ENCODE results near the gene ADGB.

The ADGB gene

DNA sequence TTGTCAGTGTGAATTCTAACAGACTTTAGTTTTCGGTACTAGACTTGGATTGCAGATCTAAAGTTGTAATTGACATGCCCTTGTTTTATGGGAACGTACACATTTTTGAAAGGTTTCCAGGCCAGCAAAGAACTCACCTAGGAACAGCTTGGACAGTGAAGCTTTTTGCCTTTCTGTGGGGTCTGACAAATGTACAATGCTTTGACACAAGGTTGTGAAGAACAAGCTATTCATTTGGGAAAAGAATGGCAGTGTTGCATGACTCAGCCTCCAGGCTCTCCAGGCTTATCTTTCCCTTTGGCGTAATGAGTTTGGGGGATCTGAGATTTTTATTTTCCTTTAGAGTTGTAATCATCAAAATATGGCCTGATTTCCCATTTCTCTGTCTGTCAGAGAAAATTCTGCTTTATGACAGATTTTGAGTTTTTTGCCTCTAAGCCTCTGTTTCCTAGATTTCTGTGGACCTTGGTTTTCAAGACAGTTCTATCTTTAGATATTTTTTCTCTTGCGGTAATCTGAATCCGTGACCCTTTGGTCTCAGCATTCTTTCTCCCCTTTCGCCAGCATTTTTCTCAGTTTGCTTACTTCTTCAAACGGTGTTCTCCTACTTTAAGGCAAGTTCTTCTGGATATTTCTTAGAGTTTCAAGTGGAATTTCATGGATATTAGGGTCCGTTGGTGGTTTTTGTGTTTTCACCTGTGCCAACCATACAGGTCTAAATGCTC lies 221.0 kb downstream of the ADGB start:
- H3K4me1 ChIP-seq, result no peaks in the 10 kb centered on the region
- H3K27me3 ChIP-seq, result no peaks in the 10 kb centered on the region
- H3K27ac ChIP-seq, result no peak overlapping the region
- H3K4me3 ChIP-seq, result no peak overlapping the region
- H3K9me3 ChIP-seq (replicated peaks in 1 of 11), result no peaks in the 10 kb centered on the region
- TF ChIP-seq Cebpa-rat (IDR thresholded peaks at IDR 0.05), result no peak
- H3K4me2 ChIP-seq, result no peak overlapping the region
- no peaks in the 10 kb centered on the region for H3K36me3 ChIP-seq
- no peaks in the 10 kb centered on the region for H4K20me1 ChIP-seq
- H3K9ac ChIP-seq, result no peak overlapping the region

DNA sequence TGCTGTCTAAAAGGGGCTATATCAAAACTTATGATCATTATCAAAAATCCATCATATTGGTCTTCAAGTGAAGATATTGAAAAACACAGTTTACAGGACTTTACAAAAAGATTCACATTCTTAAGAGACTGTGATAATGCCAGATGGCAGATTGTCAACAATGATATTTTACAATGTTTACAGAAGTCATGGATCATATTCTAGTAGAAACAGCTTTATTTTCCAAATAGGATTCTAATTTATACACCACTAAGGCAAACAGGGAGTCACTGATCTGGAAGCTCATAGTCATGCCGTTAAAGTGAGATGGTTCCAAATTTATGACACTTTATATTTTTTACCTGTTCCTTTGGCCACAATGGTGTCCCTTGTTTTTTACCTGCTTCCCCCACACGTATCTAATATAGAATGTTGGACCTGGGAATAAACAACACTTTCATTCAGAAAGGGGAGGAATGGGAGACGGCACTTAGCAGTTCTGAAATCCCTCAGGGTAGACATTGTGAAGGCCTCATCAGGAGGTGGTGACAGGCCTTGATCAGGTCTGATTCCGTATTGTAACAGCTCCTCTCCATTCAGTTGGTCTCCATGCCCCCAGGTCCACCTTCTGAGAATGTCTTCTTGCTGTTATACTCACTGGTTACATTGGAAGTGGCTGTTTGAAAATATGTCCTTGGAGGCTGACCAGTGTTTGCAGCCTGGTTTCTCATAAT lies 228.6 kb downstream of the ADGB start:
- no peaks in the 10 kb centered on the region for H3K9me3 ChIP-seq (replicated peaks in 1 of 11)
- no peak overlapping the region for H3K27ac ChIP-seq
- H3K4me2 ChIP-seq, result no peak overlapping the region
- no peaks in the 10 kb centered on the region for H4K20me1 ChIP-seq
- no peaks in the 10 kb centered on the region for H3K36me3 ChIP-seq
- no peak for TF ChIP-seq Cebpa-rat (IDR thresholded peaks at IDR 0.05)
- H3K27me3 ChIP-seq, result no peaks in the 10 kb centered on the region
- H3K4me3 ChIP-seq, result no peak overlapping the region
- no peaks in the 10 kb centered on the region for H3K4me1 ChIP-seq
- no peak overlapping the region for H3K9ac ChIP-seq

DNA sequence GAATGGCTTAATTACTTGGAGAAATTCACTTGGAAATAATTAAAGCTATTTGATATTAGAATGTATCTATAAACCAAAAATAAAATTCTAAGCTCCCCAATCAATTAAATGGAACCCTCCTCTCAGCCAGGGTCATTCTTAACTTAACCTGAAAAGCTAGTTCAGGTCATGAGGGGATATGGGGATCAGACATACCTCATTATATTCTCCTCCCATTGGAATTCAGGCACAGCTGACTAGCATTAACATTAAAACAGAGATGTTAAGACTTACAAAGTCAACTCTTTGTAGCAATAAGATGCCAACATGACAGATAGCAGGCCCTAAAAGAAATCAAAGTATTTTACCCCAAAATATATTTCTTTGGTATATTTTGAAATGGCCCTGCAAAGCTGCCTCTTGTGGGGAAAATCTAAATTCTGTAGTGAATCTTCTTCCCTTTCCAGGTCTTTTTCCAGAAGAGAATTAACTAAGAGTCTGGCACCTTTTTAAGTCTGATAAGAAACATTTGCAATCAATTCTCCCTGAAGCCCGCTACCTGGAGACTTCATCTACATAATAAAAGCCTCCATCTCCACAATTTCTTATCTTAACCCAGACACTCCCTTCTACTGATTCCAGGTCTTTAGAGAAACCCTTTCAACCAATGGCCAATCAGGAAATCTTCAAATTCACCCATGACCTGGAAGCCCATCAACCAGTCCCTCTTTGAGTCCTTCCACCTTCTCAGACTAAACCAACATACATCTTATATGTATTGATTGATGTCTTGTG lies 231.2 kb downstream of the ADGB start:
- H3K4me1 ChIP-seq, result no peaks in the 10 kb centered on the region
- no peak for TF ChIP-seq Cebpa-rat (IDR thresholded peaks at IDR 0.05)
- H3K4me3 ChIP-seq, result no peak overlapping the region
- H3K9ac ChIP-seq, result no peak overlapping the region
- H3K36me3 ChIP-seq, result no peaks in the 10 kb centered on the region
- H3K4me2 ChIP-seq, result no peak overlapping the region
- no peak overlapping the region for H3K27ac ChIP-seq
- H4K20me1 ChIP-seq, result no peaks in the 10 kb centered on the region
- no peaks in the 10 kb centered on the region for H3K27me3 ChIP-seq
- 0 out of 22 replicates have a peak, but pooled peaks cover 0 to 3% (median 0%) of the 10 kb centered on the region in 11 experiments for H3K9me3 ChIP-seq (replicated peaks in 1 of 11)

DNA sequence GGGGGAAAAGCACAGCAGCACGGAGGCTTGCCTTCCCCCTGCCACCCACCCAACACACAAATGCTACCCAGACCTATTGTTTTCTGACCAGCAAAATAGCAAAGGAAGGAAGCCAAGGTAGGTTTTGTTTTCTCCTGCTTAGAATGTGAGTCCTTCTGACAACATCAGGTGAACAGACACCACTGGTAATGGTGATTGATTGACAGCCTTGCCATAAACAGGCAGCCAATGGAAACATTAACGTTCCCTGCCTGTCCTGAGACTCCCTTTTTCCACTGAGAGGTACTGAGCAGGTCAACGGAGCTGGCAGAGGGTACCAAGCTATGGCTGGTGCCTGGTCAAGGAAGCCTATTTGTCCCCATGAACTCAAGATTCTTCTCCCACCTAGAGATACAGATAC lies 234.4 kb downstream of the ADGB start:
- Histone ChIP-seq H3K9ac (no peak overlapping the region), H3K9me3 (replicated peaks in 1 of 11) (0 out of 22 replicates have a peak, but pooled peaks cover 0 to 3% (median 0%) of the 10 kb centered on the region in 11 experiments), H3K4me3 (no peak overlapping the region), H4K20me1 (no peaks in the 10 kb centered on the region), H3K4me1 (no peaks in the 10 kb centered on the region), H3K36me3 (no peaks in the 10 kb centered on the region), H3K27ac (no peak overlapping the region), H3K27me3 (no peaks in the 10 kb centered on the region), H3K4me2 (no peak overlapping the region)
- TF ChIP-seq Cebpa-rat (IDR thresholded peaks at IDR 0.05), result no peak

DNA sequence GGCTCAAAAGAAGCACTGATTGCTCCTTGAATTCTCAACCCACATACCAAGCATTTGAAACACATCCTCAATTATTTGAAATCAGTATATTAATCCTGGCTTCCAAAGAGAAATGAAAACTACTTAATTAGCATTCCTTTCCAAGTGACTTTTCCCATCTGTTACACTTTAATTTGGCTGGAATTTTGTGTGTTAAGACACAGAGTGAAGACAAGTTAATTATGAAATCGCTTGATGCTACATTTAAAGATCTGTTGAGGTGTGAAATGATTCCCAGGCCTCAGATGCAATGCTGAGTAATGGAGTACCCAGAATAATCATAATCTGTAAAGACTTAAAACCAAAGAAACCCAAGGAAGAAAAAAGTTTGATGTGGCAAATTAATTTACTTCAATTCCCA lies 241.4 kb downstream of the ADGB start:
- no peak overlapping the region for H3K9ac ChIP-seq
- no peaks in the 10 kb centered on the region for H3K4me1 ChIP-seq
- H3K27ac ChIP-seq, result no peak overlapping the region
- H3K9me3 ChIP-seq (replicated peaks in 1 of 11), result peaks cover 0 to 13% (median 6%) of the 10 kb centered on the region in 11 experiments; a peak in 12 of 22 replicates
- no peak overlapping the region for H3K4me2 ChIP-seq
- no peak for TF ChIP-seq Cebpa-rat (IDR thresholded peaks at IDR 0.05)
- no peaks in the 10 kb centered on the region for H3K27me3 ChIP-seq
- H4K20me1 ChIP-seq, result no peaks in the 10 kb centered on the region
- no peak overlapping the region for H3K4me3 ChIP-seq
- H3K36me3 ChIP-seq, result no peaks in the 10 kb centered on the region

DNA sequence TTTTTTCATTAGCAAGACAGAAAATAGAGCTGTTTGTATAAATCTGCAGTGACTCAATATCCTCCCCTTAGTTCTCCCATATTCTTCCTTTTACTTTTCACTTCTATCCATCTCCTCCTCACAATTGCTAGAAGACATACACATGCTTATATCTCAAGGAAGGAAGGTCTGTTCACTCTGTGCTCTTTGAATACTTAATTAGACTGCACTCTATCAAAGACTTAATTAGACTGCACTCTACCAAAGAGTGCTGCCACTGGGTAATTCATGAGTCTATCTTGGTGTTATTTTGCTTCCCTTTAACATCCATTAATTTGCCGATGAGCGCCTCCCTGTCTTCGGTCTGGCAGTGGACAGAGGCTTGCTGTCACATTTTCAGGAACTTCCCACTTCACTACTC lies 241.9 kb downstream of the ADGB start:
- Histone ChIP-seq H3K4me1 (no peaks in the 10 kb centered on the region), H3K4me2 (no peak overlapping the region), H3K36me3 (no peaks in the 10 kb centered on the region), H3K27ac (no peak overlapping the region), H3K9me3 (replicated peaks in 1 of 11) (peaks cover 0 to 17% (median 9%) of the 10 kb centered on the region in 11 experiments; a peak in 12 of 22 replicates), H3K4me3 (no peak overlapping the region), H4K20me1 (no peaks in the 10 kb centered on the region), H3K27me3 (no peaks in the 10 kb centered on the region), H3K9ac (no peak overlapping the region)
- TF ChIP-seq Cebpa-rat (IDR thresholded peaks at IDR 0.05), result no peak

DNA sequence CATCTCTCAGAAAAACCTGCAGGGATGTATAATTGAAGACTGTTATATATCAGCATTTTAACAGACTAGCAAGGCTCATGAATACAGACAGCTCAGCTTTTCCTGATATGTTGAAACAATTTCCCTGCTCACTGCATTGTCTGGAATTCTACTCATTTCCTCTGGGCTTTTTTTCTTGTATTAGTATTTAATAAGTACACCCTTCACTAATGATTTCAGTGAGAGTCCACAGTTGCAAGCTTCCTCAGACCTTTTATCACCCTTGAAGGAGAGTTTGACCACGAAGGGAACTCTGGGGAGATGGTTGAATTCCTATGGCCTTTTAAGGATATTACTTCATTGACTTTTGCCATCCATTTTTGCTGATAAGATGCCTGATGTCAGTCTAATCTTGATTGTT lies 248.7 kb downstream of the ADGB start:
- Histone ChIP-seq H3K9ac (no peak overlapping the region), H3K4me1 (peaks cover 0 to 10% (median 0%) of the 10 kb centered on the region in 10 experiments; a peak in 3 of 20 replicates), H3K4me2 (no peak overlapping the region), H3K4me3 (no peak overlapping the region), H3K36me3 (no peaks in the 10 kb centered on the region), H3K27me3 (no peaks in the 10 kb centered on the region), H4K20me1 (no peaks in the 10 kb centered on the region), H3K27ac (no peak overlapping the region), H3K9me3 (replicated peaks in 1 of 11) (peaks cover 0 to 31% (median 18%) of the 10 kb centered on the region in 11 experiments; a peak in 15 of 22 replicates)
- no peak for TF ChIP-seq Cebpa-rat (IDR thresholded peaks at IDR 0.05)

DNA sequence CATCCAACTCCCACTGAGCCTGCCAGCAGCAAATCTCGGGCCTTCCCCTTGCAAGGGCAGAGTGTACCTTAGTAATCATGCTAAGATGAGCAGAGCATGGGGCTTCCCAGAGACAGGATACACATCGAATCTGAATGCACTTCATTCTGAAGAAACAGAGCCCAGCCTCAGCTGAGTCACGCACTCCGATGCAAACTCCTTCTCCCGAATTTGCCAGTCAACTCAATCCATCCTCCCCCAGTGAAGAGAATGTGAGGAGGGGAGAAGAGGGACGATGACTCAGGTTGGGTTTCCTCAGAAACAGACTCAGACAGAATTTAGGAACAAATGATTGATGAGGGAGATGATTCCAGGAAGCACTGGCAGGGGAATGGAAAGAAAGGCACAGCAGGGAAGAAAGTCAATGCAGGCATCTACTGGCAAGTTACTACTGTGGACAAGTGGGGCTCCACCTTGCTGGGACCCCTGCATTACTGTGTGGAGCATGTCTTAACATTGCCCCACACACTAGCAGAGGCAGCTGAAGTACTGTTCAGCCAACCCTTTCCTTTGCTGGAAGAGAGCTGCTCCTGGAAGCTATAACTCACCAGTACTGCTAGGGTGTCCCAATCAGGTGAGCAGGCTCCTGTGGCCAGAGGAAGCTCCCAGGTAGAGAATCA lies 251.6 kb downstream of the ADGB start:
- H3K4me3 ChIP-seq, result no peak overlapping the region
- H4K20me1 ChIP-seq, result no peaks in the 10 kb centered on the region
- no peak overlapping the region for H3K27ac ChIP-seq
- H3K4me1 ChIP-seq, result peaks cover 0 to 10% (median 0%) of the 10 kb centered on the region in 10 experiments; a peak in 3 of 20 replicates
- peaks cover 0 to 22% (median 11%) of the 10 kb centered on the region in 11 experiments; a peak in 14 of 22 replicates for H3K9me3 ChIP-seq (replicated peaks in 1 of 11)
- no peak overlapping the region for H3K9ac ChIP-seq
- H3K4me2 ChIP-seq, result no peak overlapping the region
- H3K27me3 ChIP-seq, result no peaks in the 10 kb centered on the region
- no peaks in the 10 kb centered on the region for H3K36me3 ChIP-seq
- no peak for TF ChIP-seq Cebpa-rat (IDR thresholded peaks at IDR 0.05)

DNA sequence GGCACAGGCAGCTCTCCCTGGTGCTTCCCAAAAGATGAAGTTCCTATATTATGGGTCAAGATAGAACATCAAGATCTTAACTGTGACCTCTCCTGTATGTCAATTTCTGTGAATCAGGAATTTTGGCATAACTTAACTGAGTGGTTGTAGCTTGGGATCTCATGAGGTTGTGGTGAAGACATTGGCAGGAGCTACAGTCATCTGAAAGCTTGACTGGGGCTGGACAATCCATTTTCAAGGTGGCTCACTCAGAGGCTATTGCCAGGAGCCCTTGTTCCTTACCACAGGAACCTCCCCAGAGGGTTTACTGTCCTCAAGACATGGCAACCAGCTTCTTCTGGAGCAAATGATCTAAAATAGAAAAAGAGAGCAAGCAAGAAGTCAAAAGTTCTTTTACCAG lies 252.2 kb downstream of the ADGB start:
- Histone ChIP-seq H3K4me1 (peaks cover 0 to 10% (median 0%) of the 10 kb centered on the region in 10 experiments; a peak in 3 of 20 replicates), H3K36me3 (no peaks in the 10 kb centered on the region), H3K9ac (no peak overlapping the region), H3K27ac (no peak overlapping the region), H4K20me1 (no peaks in the 10 kb centered on the region), H3K27me3 (no peaks in the 10 kb centered on the region), H3K4me3 (no peak overlapping the region), H3K4me2 (no peak overlapping the region), H3K9me3 (replicated peaks in 1 of 11) (peaks cover 0 to 17% (median 10%) of the 10 kb centered on the region in 11 experiments; a peak in 13 of 22 replicates)
- no peak for TF ChIP-seq Cebpa-rat (IDR thresholded peaks at IDR 0.05)
